GM10248 (cell line): ENCODE results near the gene CFAP77.

Experiments used
- CTCF ChIA-PET: fragments of 300-600 bp; sonication (Branson Sonifier 250); formaldehyde crosslinking; extraction: SDS; loops from one replicate; lab custom pipeline; 2021; ENCODE audit warnings: antibody characterized with exemption; lab: Yijun Ruan, JAX
- POLR2A ChIA-PET: fragments of 350-650 bp; sonication (Branson Sonifier 250); formaldehyde crosslinking; extraction: SDS; loops from one replicate; lab custom pipeline; 2020; ENCODE audit warnings: antibody characterized with exemption; lab: Yijun Ruan, JAX
- DNase-seq: peaks from one replicate; pipeline ENCODE4 v3.0.0; 2012; ENCODE audit errors: extremely low spot score
- TF ChIP-seq, protein P1 (sequence below): IDR thresholded peaks from 2 replicates; pipeline ENCODE4 v1.5.1; 2012; ENCODE audit warnings: mild to moderate bottlenecking, low read depth; ENCODE audit errors: extremely low read depth, missing control alignments, control extremely low read depth

CFAP77 gene

DNA sequence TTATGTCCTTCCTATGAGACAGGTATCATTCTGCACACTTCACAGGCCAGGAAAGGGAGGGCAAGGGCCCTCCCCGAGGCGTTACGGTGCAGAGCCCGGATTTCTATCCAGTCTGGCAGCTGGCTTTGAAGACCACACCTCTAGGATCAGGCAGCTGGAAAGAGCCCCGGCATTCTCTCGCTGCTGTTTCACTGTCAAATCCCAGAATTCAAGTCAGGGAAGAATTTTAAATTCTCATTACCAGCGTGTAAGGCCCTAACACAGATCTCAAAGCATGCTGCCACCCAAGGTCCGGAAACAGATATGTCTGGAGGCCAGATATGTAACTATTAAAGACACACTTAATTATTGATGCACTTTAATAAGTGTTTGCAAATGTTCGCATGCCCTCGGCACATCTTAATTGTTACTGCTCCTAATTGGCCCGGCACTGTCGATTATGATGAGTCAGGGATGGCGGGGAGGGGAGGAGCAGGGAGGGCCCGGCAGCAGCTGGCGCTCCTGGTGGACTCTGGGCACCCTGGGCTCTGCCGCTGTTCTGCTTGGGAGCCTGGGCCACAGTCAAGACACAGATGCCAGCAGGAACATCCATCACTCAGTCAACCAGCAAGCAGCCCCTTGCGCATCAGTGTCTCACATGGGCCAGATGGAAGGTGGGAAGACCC lies 96.1 kb downstream of the CFAP77 start:
- TF ChIP-seq, protein P1, sequence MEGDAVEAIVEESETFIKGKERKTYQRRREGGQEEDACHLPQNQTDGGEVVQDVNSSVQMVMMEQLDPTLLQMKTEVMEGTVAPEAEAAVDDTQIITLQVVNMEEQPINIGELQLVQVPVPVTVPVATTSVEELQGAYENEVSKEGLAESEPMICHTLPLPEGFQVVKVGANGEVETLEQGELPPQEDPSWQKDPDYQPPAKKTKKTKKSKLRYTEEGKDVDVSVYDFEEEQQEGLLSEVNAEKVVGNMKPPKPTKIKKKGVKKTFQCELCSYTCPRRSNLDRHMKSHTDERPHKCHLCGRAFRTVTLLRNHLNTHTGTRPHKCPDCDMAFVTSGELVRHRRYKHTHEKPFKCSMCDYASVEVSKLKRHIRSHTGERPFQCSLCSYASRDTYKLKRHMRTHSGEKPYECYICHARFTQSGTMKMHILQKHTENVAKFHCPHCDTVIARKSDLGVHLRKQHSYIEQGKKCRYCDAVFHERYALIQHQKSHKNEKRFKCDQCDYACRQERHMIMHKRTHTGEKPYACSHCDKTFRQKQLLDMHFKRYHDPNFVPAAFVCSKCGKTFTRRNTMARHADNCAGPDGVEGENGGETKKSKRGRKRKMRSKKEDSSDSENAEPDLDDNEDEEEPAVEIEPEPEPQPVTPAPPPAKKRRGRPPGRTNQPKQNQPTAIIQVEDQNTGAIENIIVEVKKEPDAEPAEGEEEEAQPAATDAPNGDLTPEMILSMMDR = no peak
- no peak for DNase-seq
- ChIA-PET CTCF (interaction anchor here (1.0 to 5.2 kb wide), 7 partner anchors 9 to 296 kb away, joined by 3 to 27 read pairs (median 4); no protein-coding TSS in a partner anchor), POLR2A (no interaction called here)

DNA sequence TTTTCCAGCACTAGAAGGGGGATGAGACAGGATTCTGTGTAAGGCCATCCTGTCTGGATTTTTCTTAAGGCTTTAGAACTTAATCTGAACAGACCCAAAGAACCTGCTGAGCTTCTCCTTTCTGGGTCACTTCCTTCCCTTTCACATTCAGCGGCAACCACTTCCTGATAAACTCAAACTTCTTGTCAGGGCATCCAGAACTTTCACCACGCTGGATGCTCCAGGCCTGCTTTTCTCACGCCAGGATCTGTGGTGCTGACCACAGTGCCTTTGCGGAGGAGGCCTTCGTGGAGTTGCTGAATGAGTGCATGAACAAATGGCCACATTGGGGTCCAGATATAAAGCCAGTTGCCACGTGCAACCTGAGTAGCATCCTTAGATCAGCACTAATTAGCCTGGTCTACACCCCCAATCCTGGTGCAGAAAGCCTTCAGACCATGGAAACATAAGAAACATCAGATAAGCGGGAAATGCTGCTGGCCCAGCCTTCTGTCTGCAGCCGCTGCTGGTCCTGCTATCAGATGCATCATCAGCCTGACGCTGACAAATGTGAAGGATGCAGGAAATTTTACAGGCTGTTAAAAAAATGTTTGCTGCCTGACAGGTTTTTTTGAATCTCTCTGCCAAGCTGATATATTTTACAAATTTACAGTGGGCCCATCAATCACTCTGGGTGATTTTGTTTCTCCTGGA lies 97.1 kb downstream of the CFAP77 start:
- ChIA-PET CTCF (interaction anchor here (0.6 to 5.2 kb wide), 12 partner anchors 10 to 398 kb away, joined by 3 to 27 read pairs (median 4); no protein-coding TSS in a partner anchor), POLR2A (no interaction called here)
- DNase-seq = no peak
- TF ChIP-seq, protein P1 = no peak

DNA sequence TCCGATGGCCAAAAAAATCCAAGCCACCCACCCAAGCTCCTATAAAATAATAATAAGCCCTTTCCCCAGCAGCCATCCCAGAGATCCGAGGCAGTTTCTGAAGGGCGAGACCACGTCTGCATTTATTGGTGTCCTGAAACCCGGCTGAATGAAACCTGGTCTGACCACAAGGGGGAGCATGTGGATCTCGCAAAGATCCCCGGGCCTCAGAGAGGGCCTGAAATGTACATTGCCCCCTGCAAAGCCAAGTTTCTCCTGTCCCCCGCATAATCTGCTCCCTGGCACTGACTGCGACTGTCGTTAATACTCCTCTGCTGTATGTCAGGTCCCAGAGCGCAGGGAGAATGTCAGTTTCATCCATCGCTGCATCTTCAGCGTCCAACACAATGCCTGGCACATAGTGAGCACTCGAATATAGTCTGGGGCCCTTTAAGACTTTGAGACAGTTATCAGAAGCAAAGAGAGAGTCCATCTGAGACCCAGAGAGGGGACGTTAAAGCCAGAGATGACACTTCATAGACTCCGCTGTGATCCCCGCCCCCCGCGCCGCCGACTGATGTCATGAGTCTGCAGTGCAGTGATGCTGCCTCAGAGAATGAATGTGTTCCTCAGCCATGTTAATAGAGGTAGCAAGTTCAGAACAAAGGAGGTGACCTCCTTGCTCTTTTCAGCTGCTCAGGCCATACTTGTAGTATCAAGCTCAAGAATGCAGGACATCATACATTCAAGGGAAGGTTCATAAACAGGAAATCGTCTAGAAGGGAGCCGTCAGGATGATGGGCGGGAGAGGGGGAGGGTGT lies 97.9 kb downstream of the CFAP77 start:
- ChIA-PET POLR2A (no interaction called here), CTCF (interaction anchor here (0.6 to 5.2 kb wide), 15 partner anchors 9 to 397 kb away, joined by 3 to 27 read pairs (median 3); no protein-coding TSS in a partner anchor)
- TF ChIP-seq, protein P1 = peak; percentile 78
- DNase-seq = peak; percentile 89

DNA sequence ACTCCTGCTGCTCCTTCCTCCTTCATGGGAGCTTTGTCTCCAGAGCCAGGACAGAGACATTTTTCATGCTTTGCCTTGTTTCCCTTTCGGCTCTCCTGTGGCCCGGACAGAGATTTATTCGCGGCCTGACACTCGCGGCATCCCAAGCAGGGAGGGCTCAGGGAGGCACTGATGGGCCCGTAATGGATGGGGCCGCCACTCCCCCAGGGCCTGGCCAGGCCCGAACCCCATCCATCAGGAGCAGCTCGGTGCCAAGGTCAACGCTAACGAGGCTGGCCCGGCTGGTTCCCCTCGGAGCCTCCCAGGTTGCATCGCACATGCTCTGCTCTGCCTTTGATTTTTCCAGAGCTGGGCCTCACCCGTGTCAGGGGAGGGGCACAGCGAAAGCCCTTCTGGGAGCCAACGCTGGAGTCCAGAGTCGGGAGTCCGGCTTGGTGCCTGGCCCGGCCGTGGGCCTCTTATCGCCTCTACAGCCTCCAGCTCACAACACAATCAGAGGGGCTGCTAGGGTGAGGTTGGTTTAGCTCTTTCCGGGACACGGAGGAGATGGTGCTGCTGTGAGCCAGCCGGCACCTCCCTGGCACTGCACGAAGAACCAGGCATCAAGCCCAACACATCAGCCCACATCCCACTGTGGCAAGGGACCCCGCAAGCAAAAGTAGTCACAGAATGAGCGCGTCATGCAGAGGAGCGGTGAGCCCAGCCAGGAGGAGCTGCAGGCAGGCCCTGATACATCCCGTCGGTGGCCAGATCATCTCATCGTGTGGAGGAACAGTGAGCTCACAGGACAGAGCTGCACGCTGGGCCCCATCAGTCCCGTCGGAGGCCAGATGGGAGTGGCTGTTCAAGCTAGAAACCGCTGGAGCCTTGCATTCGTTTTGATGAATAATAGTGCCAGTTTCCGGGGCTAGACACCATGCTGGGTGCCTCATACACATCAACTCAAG lies 100.2 kb downstream of the CFAP77 start:
- CTCF ChIA-PET = interaction anchor here (0.9 to 1.3 kb wide), 3 partner anchors 10 to 340 kb away, joined by 3 to 4 read pairs (median 3); no protein-coding TSS in a partner anchor
- no peak for DNase-seq
- POLR2A ChIA-PET = no interaction called here
- TF ChIP-seq, protein P1 = no peak

DNA sequence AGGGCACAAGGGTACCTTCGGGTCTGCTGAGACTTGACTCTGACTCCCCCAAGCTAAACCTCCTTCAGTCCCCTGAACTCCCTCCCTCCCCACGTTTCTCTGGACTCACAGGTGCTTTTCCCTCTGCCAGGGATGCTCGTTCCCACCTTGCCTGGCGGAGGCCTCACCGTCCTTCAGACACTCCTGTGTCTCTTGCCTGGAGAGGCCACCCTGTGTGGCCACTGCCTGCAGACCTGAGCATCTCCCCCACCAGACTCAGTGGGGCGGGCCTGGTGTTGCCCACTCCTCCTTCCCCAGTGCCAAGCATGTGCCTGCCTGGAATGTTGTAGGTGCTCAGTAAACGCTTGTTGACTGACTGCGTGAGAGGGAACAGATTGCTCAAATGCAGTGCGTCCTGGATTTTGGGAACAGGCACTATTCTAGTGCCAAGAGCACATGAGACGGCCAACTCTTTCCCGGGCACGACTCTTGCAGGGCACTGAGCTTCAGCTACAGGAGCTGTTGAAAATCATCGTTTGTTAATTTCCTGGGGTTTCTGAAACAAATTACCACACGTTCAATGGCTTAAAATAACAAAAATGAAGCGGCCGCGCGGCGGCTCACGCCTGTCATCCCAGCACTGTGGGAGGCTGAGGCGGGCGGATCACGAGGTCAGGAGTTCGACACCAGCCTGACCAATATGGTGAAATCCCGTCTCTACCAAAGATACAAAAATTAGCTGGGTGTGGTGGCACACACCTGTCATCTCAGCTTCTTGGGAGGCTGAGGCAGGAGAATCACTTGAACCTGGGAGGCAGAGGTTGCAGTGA lies 101.4 kb downstream of the CFAP77 start:
- DNase-seq = no peak
- ChIA-PET CTCF (interaction anchor here (1.3 kb wide), 1 partner anchor 11 kb away, joined by 4 read pairs; no protein-coding TSS in a partner anchor), POLR2A (no interaction called here)
- TF ChIP-seq, protein P1 = no peak
